HepG2 (cell line): ENCODE data around the gene PLET1.

Experiments
- BCL6 ChIP-seq: IDR thresholded peaks from 2 replicates; pipeline ENCODE4 v1.6.1; 2016; ENCODE audit warnings: missing genetic modification reagents, missing compliant biosample characterization
- CTCF ChIP-seq: sonication (generic); formaldehyde crosslinking; IDR thresholded peaks from 2 replicates; pipeline ENCODE4 v1.5.0; 2020; ENCODE audit warnings: mild to moderate bottlenecking, missing genetic modification reagents, moderate library complexity
- KDM6A ChIP-seq: IDR thresholded peaks from 2 replicates; pipeline ENCODE4 v1.6.1; 2016; ENCODE audit warnings: low read depth
- ZFY ChIP-seq: sonication (generic); formaldehyde crosslinking; IDR thresholded peaks from 2 replicates; pipeline ENCODE4 v1.4.0; 2020; ENCODE audit warnings: missing genetic modification reagents
- ZNF792 ChIP-seq: IDR thresholded peaks from 2 replicates; pipeline ENCODE4 v1.6.1; 2016

- TF ChIP-seq CTCF (CRISPR knock-in tag) (no peak), ZFY (CRISPR knock-in tag) (no peak), KDM6A (no peak), ZNF792 (CRISPR knock-in tag) (no peak), BCL6 (CRISPR knock-in tag) (no peak)
Observed at GRCh38 chr11:112206071-112206470, 54.6 kb downstream of the PLET1 start.
